Fibroblast of skin of abdomen (primary cell): ENCODE measurements around the gene ELOVL4.

Source experiments
- DNase-seq: peaks from one replicate; pipeline ENCODE4 v3.0.0-alpha.2; 2013

ELOVL4 gene

GRCh38 chr6:79911992-79912391, 35.4 kb downstream of the ELOVL4 start:
- no peak for DNase-seq

- no peak for DNase-seq
Observed at GRCh38 chr6:79909517-79909916, 37.8 kb downstream of the ELOVL4 start.

GRCh38 chr6:79902046-79902445, 45.3 kb downstream of the ELOVL4 start:
- DNase-seq: no peak

GRCh38 chr6:79898076-79898475, 49.3 kb downstream of the ELOVL4 start:
- no peak for DNase-seq

- DNase-seq: no peak
Observed at GRCh38 chr6:79896075-79896449, 51.3 kb downstream of the ELOVL4 start.

- no peak for DNase-seq
Observed at GRCh38 chr6:79895382-79896074, 51.8 kb downstream of the ELOVL4 start.

GRCh38 chr6:79894939-79895338, 52.4 kb downstream of the ELOVL4 start:
- no peak for DNase-seq

GRCh38 chr6:79888587-79888986, 58.8 kb downstream of the ELOVL4 start:
- DNase-seq: no peak

- DNase-seq: no peak
Observed at GRCh38 chr6:79878142-79878748, 69.1 kb downstream of the ELOVL4 start.

GRCh38 chr6:79874531-79875134, 72.7 kb downstream of the ELOVL4 start:
- no peak for DNase-seq

GRCh38 chr6:79872986-79873385, 74.4 kb downstream of the ELOVL4 start:
- DNase-seq: peak; percentile 76

- DNase-seq: no peak
Observed at GRCh38 chr6:79872303-79872702, 75.0 kb downstream of the ELOVL4 start.

GRCh38 chr6:79869600-79870084, 77.7 kb downstream of the ELOVL4 start:
- DNase-seq: peak; percentile 68

GRCh38 chr6:79869184-79869583, 78.2 kb downstream of the ELOVL4 start:
- DNase-seq: no peak

- peak; percentile 69 for DNase-seq
Observed at GRCh38 chr6:79868098-79868722, 79.1 kb downstream of the ELOVL4 start.
